Anterior cingulate cortex (tissue), 58 donors: ENCODE results near the gene ECE1.
A peak's percentile ranks its signal among the peaks of the same experiment; 100 is the strongest.

ENCODE experiments used
- DNase-seq, 58 donors: peaks; one replicate each; lab custom pipeline; 2025; lab: John Stamatoyannopoulos, UW

The ECE1 gene

DNA sequence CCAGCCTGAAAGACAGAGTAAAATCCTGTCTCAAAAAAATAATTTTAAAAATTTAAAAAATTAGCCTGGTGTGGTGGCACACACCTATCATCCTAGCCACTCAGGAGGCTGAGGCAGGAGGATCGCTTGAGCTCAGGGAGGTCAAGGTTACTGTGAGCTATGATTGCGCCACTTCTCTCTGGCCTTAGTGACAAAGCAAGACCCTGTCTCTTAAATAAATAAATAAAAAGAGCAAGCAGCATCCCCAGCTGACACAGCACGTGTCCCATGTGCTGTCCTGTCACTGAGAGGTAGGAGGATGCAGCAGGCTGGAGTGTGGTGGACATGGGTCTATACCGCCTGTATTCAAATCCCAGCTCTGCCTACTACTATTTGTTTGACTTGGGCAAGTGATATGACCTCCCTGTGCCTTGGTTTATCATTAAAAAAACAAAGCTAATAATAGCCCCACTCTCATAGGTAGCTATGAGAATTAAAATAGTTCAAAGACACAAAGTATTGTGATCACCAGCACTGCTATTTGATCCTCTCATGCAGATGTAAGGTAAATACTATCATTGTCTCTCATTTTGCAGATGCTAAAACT is 22.2 kb upstream of the ECE1 start:
- no peak for DNase-seq

GRCh38 chr1:21311016-21311415 is 20.8 kb upstream of the ECE1 start:
- DNase-seq, result peak in 50 of 58 donors; percentile 20 to 91 (median 69)

- peak in 4 of 58 donors; percentile 10 to 33 (median 18) for DNase-seq
Measured at GRCh38 chr1:21308847-21309652, 18.8 kb upstream of the ECE1 start.

GRCh38 chr1:21308330-21308729 is 18.1 kb upstream of the ECE1 start:
- DNase-seq, result no peak

DNA sequence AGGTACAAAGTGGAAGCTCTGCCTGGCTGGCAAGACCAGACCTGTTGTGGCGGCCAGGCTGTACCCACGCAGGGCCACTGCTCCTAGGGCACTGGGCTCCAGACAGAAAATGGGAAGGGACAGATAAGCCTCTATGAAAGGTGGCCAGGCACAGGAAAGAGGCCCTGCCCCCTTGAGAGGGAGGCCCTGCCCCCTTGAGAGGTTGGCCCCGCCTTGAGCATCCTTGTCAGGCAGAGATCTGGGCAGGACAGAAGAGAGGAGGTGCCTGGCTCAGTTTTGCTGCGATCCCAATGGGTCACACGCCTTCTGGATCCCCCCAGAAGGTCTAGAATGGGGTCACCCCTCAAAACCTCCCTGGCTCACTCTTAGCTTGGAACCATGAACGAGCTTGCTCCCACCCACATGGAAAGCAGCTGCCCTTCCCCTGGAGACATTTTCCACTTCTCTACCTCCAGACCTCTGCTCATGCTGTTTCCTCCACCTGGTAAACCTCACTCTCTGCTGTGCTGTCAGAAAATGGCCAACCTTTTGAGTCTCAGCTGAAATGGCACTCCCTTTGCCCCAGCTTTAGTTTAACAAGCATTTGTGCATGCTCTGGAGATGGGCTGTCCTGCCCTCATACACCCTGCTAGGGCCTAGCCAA is 17.5 kb upstream of the ECE1 start:
- DNase-seq, result no peak

DNA sequence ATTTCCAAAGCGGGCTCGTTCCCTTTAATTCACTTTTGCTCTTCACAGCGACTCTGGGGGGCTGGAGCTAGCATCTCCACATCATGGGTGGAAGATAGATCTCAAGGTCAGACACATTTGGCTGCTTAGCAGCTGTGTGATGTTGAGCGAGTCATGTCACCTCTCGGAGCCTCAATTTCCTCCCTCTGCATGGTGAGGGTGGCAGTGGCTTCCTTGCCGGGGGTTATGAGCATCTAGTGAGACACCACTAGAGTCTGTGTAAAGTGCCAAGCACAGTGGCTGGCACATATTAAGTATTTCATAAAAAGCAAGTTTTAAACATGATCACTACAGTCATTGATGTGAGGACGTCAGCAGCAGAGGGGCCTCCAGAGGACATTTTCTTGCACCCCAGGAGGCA is 16.9 kb upstream of the ECE1 start:
- DNase-seq, result no peak

DNA sequence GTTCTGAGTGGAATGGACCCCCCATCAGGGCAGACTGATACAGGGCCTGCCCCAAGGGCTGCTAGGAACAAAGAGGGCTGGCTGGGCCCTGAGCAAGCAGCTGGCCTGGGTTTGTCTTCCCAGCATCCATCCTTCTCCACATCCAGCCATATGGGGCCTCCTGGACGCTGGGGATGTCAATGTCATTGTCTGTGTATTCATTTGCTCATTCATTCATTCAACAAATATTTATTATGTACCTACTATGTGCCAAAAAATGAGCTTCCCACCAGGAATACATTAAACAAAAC is 15.6 kb upstream of the ECE1 start:
- DNase-seq, result peak in 2 of 58 donors; percentile 15 to 24

- no peak for DNase-seq
Measured at GRCh38 chr1:21305155-21305899, 15.1 kb upstream of the ECE1 start.

DNA sequence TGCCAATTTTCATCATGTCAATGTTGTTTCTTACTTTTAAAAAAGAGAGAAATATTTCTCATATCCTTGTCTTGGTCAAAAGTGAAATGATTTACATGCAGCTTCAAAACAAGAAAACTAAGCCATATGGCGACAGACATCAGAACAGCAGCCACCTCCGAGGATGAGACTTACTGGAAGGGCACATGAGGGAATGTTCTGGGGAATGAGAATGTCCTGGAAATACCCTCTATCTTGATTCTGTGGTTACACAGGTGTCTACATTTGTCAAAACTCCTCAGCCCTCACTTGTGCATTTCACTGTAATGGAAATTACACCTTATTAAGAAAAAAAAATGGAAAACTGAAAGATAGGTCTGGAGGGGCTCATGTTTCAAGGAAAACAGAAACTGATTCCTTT is 14.2 kb upstream of the ECE1 start:
- no peak for DNase-seq

- peak in 3 of 58 donors; percentile 15 to 33 (median 28) for DNase-seq
Measured at GRCh38 chr1:21302747-21303715, 12.8 kb upstream of the ECE1 start.

DNA sequence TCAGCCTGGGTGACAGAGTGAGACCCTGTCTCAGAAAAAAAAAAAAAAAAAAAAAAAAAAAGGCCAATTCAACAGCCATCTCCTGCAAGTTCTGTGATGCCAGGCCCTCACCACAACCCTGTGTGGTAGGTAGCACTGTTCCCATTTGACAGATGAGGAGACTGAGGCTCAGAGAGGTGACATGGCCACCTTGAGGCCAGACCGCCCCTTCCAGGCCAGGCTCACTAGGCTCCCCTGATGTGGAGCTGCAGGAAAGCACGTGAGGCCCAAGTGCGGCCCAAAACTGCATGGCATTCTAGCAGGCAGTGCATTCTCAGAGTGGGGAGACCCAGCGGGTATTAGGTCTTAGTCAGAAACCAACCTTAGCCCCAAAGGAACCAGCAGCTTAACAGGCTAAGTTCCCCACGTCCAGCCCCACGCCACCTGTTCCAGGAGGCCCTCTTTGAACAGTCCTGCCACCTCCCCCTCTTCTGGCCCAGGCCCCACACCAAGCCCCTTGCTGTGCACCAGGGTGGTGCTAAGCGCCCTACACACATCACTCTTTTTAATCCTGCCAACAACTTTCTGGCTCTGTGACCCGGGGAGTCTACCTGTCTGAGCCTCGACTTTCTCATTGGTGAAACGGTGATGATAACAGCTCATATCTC is 11.7 kb upstream of the ECE1 start:
- no peak for DNase-seq

GRCh38 chr1:21300774-21301173 is 10.5 kb upstream of the ECE1 start:
- no peak for DNase-seq

GRCh38 chr1:21299780-21300395 is 9.6 kb upstream of the ECE1 start:
- DNase-seq, result no peak

DNA sequence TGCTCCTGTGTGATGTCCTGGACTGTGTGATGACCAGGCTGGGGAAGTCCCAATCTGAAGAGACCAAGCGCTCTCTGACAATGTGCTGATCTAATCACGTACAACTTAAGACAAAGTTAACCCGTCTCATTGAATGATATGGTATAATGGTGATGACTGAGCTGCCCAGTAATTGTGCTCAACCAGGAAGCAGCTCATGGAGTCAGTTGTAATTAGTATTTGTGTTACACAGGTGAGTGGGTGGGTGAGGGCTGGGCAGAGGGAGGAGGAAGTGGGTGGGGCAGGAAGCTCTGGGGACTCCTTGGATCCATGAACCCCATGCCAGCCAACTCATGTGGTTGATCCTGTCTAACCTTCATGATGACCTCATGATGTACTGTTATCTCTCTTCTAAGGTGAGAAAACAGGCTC is 8.7 kb upstream of the ECE1 start:
- no peak for DNase-seq

GRCh38 chr1:21297975-21298374 is 7.7 kb upstream of the ECE1 start:
- DNase-seq, result no peak

DNA sequence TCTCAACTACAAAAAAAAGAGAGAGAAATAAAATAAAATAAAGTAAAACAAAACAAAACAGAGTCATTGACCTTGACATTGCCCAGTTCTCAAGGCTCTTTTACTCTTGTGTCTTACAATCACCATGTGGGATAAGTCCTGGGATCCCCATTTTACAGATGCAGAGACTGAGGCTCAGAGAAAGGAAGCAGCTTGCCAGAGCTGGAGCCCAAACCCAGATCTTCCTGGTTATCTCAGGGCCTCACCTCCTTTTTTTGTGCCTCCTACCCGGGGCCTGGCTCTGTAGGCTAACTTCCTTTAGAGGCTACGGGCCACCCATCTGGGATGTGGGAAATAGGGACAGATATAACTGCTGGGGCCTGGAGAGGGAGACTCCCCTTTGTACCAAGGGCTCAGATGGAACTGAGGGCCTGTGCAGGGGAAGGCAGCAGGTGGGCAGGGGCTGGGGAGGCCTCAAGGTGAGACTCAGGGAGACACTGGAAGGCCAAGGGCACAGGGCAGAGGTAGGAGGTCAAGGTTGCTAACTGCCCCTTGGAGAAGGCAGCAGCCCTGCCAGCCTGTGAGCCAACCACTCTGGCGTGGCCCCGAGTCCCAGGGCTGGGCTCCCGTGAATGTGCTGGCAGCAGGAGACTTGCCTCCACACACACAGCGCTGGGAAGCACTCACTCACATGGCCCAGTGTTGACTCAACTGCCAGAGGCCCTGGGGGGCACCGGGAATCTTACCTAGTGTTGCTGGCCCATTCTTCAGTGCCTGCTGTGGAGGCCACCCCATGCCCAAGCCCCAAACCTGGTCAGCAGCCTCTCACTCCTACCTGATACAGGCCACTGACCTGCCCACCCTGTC is 6.5 kb upstream of the ECE1 start:
- DNase-seq, result no peak

DNA sequence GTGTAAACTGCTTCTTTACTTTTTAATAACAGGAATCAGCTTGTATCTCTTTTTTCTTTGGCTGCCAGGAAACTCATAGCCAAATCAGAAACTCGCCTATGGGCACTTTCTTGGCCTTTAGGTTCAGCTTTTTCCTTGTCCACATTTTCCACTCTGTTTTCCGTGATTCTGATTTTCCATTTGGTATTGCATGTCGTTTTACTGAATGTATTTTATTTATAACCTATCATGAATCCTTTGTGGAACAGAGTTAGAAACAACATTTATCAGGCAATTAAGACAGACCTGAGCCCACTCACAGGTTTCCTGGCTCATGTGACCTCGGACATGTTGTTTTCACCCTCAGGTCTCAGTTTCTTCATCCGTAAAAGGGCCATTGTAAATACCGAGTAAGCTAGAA is 5.3 kb upstream of the ECE1 start:
- no peak for DNase-seq

- no peak for DNase-seq
Measured at GRCh38 chr1:21295002-21295401, 4.7 kb upstream of the ECE1 start.
